Brain pericyte (primary cell): ENCODE results near the gene ARSG.
"Not testable (repeated sequence)": the region's sequence is repeated elsewhere in the genome, so short reads cannot be mapped to it uniquely, and the experiment has no call there.

Source experiments
- DNase-seq: peaks from one replicate; pipeline ENCODE4 v3.0.0-alpha.2; 2012; ENCODE audit warnings: low read depth, low spot score

Gene ARSG

GRCh38 chr17:68396226-68397107 is 105.2 kb downstream of the ARSG start:
- no peak for DNase-seq

- no peak for DNase-seq
These were observed 105.8 kb downstream of the ARSG start for GRCh38 chr17:68397108-68397536.

DNA sequence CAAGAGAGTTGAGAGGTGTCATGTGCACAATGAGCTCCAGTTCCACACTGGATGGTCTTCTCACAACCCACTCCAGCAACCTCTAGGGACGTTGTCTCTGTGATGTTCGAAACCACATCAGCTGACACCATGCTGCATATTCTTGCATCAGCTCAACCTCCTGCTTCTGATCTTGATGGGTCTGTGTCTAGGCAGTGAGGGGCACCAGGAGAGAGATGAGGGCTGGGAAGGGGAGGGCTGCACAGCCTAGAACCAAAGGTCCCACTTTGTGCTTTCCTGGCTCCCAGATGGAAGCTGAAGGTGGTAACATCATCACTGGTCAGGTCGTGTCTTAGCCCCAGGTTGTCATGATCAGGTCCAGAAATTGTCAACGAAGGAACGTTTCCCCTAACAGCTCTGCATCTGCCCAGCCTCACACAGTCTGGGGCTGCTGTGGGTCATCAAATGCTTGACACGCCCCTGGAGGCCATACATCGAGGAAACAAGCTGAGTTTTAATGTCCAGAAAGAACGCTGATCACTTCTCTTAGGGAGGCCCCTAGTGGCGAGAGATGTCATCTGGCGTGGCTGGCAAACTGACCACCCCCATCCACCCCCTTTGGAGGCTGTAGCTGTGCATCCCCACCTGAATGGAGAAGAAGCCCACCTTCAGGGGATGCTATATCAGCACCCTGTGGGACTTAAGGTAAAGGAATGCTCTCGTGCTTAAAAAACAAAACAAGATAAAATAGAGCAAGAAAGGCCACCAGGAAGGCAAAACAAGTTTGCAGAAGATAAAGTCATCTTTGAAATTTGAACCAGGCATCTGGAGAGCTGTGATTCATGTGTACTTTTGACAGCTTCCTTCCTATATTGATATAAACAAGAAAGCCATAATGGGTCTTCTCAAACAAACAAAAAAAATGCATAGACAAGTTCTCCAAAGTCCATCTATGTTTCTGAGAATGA is 107.7 kb downstream of the ARSG start:
- no peak for DNase-seq

DNA sequence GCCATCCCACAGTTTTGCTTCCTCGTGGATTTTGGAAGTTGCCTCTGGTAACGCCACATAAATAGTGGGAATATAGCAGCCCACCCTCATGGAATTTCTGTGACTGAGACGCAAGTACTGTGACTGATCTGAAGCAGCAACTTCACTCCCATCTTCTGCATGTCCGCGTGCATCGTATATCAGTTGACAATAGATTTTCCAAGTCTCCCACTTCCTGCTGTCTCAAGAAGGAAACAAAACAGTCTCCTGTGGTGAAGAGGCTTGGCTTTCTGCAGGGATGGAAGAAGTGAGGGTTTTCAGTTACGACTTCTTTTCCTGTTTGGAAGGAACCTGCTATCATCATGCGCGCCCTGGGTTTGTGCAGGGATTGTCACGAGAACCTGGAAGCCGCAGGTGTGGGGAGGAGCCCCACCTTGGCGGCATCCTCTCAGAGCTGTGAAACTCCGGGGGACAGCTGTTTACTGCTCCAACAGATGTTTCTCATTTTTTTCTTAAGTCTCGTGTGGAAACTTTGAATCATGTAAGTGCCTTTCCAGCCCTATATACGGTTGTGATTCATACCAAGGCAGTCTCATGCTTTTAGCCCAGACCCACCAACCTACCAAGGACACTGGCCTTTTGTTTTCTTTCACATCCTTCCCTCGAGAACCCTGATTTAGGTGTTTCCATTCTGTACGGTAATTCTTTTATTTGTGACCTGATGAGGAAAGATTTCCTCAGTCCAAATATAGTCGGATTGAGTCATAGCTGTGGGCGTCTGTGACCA is 108.5 kb downstream of the ARSG start:
- no peak for DNase-seq

DNA sequence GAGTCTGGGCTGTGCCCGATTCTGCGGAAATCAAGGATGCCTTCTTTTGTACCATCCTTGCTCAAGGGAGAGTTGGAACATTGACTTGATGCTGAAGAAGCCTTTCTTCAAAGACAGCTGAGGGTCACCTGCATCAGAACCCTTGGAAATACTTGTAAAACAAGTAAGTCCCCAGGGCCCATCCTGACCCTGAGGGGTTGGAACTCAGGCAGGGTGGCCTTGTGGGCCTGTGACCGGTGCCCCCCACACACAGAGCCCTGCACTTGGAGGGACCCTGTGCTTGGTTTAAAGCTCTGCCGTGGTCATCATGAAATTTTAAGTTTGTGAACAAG is 109.1 kb downstream of the ARSG start:
- DNase-seq: no peak

GRCh38 chr17:68401288-68401687 is 110.0 kb downstream of the ARSG start:
- no peak for DNase-seq

DNA sequence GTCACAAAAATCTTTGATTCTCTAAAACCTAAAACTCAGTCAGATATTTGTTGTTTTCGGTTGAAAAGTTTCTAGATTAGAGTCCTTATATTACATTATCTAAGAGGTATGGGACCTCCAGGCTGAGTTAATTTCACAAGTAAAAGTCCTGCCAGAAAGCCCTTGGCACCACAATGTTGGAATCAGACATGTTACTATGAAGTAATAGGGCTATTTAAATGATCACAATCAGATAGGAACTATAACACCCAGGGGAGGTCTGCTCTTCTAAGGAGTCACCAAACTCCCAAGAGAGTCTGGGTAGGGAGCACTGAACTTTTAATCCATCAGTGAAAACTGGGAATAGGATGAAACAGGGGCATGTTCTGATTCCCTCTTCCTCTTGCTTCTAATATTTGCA is 111.8 kb downstream of the ARSG start:
- DNase-seq: no peak

GRCh38 chr17:68403837-68404236 is 112.5 kb downstream of the ARSG start:
- DNase-seq: not testable (repeated sequence)

DNA sequence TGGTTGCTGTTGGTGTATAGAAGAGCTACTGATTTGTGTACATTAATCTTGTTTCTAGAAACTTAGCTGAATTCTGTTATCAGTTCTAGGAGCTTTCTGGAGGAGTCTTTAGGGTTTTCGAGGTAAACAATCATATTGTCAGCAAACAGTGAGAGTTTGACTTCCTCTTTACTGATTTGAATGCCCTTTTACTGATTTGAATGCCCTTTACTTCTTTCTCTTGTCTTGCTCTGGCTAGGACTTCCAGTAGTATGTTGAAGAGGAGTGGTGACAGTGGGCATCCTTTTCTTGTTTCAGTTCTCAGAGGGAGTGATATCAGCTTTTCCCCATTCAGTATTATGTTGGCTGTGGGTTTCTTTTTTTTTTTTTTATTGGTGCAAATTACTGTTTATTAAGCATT is 116.4 kb downstream of the ARSG start:
- DNase-seq: not testable (repeated sequence)

DNA sequence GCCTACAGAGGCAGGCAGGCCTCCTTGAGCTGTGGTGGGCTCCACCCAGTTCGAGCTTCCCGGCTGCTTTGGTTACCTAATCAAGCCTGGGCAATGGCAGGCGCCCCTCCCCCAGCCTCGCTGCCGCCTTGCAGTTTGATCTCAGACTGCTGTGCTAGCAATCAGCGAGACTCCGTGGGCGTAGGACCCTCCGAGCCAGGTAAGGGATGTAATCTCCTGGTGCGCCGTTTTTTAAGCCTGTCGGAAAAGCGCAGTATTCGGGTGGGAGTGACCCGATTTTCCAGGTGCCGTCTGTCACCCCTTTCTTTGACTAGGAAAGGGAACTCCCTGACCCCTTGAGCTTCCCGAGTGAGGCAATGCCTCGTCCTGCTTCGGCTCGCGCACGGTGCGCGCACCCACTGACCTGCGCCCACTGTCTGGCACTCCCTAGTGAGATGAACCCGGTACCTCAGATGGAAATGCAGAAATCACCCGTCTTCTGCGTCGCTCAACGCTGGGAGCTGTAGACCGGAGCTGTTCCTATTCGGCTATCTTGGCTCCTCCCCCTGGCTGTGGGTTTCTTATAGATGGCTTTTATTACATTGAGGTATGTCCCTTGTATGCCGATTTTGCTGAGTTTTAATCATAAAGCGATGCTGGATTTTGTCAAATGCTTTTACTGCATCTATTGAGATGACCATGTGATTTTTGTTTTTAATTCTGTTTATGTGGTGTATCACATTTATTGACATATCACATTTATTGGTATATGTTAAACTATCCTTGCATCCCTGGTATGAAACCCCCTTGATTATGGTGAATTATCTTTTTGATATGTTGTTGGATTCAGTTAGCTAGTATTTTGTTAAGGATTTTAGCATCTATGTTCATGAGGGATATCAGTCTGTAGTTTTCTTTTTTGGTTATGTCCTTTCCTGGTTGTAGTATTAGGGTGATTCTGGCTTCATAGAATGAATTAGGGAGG is 122.6 kb downstream of the ARSG start:
- not testable (repeated sequence) for DNase-seq

GRCh38 chr17:68414901-68415300 is 123.6 kb downstream of the ARSG start:
- DNase-seq: not testable (repeated sequence)

- no peak for DNase-seq
These were observed 126.0 kb downstream of the ARSG start for GRCh38 chr17:68417317-68417716.

DNA sequence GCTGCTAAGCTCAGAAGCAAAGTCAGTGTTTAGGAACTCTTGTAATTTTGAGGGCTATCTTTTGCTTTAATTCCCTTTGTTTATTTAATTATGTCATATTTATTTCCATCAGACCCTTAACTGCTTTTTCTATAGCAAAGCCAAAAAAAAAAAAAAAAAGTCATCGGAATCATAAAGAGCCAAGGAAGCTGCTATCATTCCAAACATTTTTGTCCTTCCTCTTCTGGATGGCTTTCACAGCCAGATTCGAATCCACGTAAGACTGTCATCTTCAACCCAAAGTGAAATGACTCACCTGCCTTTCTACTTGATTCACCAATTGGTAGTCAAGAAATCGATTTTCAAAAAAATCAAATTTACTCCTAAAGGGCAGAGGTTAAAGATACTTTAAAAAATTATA is 127.6 kb downstream of the ARSG start:
- DNase-seq: no peak

GRCh38 chr17:68420065-68420464 is 128.8 kb downstream of the ARSG start:
- DNase-seq: no peak

- no peak for DNase-seq
These were observed 130.2 kb downstream of the ARSG start for GRCh38 chr17:68421486-68421885.

DNA sequence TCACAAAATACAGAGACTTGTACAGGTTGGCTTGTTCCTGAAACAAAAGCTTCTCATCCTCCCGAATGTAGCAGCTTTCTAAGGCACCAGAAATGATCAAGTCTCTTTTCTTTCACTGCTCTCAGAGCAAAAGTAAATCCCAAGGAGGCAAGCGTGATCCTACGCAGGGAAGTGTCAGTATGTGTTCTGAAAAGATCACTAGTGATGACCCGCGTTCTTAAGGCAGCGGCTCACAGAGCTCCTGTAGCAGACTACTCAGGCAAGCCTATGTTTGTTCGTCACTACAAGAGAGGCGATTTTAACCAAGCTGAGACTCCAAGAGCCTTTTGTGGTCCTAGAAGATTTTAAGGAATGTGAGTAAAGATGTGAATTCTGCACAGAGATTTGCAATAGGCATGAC is 131.5 kb downstream of the ARSG start:
- DNase-seq: no peak

- no peak for DNase-seq
These were observed 132.0 kb downstream of the ARSG start for GRCh38 chr17:68423251-68423650.

DNA sequence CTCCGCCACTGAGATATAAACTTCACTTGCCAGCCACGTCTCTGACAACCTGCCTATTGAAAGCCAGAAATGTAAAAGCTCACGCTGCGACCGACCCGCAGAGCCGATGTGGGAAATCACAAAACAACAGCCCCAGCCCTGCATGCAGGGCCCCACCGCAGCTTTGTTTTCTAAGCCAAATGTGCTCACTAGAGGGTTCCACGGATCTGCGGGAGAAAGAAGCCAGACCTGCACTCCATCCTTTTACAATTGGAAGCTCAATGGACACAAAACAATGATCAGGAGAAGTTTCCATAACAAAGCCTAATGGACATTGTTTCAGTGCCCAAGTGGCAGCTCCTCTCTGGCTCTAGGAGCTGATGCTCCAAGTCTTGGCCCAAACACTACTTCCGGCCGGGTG is 132.9 kb downstream of the ARSG start:
- DNase-seq: no peak

- no peak for DNase-seq
These were observed 133.6 kb downstream of the ARSG start for GRCh38 chr17:68424861-68425260.

DNA sequence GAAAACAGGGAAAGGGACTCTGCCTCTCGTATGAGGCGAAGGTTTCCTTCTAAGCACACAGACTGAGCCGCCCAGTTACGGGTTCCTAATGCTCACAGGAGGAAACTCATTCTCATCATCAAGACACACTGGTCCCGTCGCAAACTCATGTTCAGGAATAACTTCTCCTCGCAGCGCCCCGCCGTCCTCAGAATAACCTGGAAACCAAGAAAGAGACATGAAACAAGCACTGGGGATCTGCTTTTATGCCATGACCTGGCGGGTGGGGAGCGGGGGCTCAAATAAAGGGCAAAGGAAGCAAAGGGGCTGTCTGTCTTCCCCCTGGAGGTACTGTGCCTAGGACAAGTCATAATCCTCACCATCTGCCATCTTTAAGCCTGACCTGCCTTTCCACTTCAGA is 134.7 kb downstream of the ARSG start:
- DNase-seq: no peak

GRCh38 chr17:68427575-68427974 is 136.3 kb downstream of the ARSG start:
- no peak for DNase-seq
